Raji (cell line): ENCODE data around the gene PAK5.

ENCODE experiments used
- POLR2A ChIP-seq: IDR thresholded peaks from 2 replicates; pipeline ENCODE4 v1.6.1; 2011; ENCODE audit warnings: low read depth, low read length, control low read depth; ENCODE audit not compliant: insufficient read depth

The PAK5 gene

GRCh38 chr20:9515741-9516233, 323.1 kb downstream of the PAK5 start:
- TF ChIP-seq POLR2A: no peak

GRCh38 chr20:9515214-9515585, 323.7 kb downstream of the PAK5 start:
- no peak for TF ChIP-seq POLR2A

GRCh38 chr20:9514461-9515213, 324.2 kb downstream of the PAK5 start, which contains the start of gene LAMP5:
Gene LAMP5, plus strand, starts transcription at chr20:9514590. Its CDS starts 263 bp downstream, at chr20:9514853.
- no peak for TF ChIP-seq POLR2A

- no peak for TF ChIP-seq POLR2A
Observed at GRCh38 chr20:9514072-9514460, 324.8 kb downstream of the PAK5 start.

GRCh38 chr20:9510911-9511310, 328.0 kb downstream of the PAK5 start:
- no peak for TF ChIP-seq POLR2A

- TF ChIP-seq POLR2A: no peak
Observed at GRCh38 chr20:9509246-9509645, 329.6 kb downstream of the PAK5 start.

- TF ChIP-seq POLR2A: no peak
Observed at GRCh38 chr20:9508696-9509178, 330.1 kb downstream of the PAK5 start.

GRCh38 chr20:9508240-9508661, 330.6 kb downstream of the PAK5 start:
- TF ChIP-seq POLR2A: no peak

- TF ChIP-seq POLR2A: no peak
Observed at GRCh38 chr20:9507544-9508239, 331.2 kb downstream of the PAK5 start.

GRCh38 chr20:9506964-9507369, 331.9 kb downstream of the PAK5 start:
- TF ChIP-seq POLR2A: no peak

- no peak for TF ChIP-seq POLR2A
Observed at GRCh38 chr20:9506280-9506821, 332.5 kb downstream of the PAK5 start.

GRCh38 chr20:9503526-9504245, 335.2 kb downstream of the PAK5 start:
- no peak for TF ChIP-seq POLR2A

GRCh38 chr20:9501473-9501872, 337.4 kb downstream of the PAK5 start:
- TF ChIP-seq POLR2A: no peak

- no peak for TF ChIP-seq POLR2A
Observed at GRCh38 chr20:9500121-9500520, 338.8 kb downstream of the PAK5 start.

- TF ChIP-seq POLR2A: no peak
Observed at GRCh38 chr20:9499126-9499899, 339.6 kb downstream of the PAK5 start.

GRCh38 chr20:9498322-9498721, 340.6 kb downstream of the PAK5 start:
- no peak for TF ChIP-seq POLR2A
